GM23338 (cell line): ENCODE results near the gene SEMA5A. TPM values are rescaled to one million over a fixed set of nuclear protein-coding genes. Genes with fewer than 3 reads are reported as not detected.

Source experiments
- ATAC-seq: fragments of 200-7000 bp; cut with Tn5 transposase; 3 replicates; pipeline ENCODE4 v1.9.1; 2020
- DNase-seq: peaks from one replicate; pipeline ENCODE4 v3.0.0-alpha.2; 2015; ENCODE audit warnings: low spot score
- H2AFZ ChIP-seq: fragments of 200-600 bp; sonication (generic); 2 replicates; pipeline ENCODE4 v1.8.0; 2016; ENCODE audit warnings: antibody characterized with exemption, mild to moderate bottlenecking, moderate library complexity
- H3F3A ChIP-seq: fragments of 200-600 bp; sonication (generic); replicated peaks from 2 replicates; pipeline ENCODE4 v1.8.0; 2017; ENCODE audit warnings: antibody characterized with exemption, mixed run types, low read depth
- H3K27ac ChIP-seq: fragments of 200-600 bp; sonication (generic); 2 replicates; pipeline ENCODE4 v1.6.1; 2016; ENCODE audit warnings: low read depth
- H3K27me3 ChIP-seq: fragments of 200-600 bp; sonication (generic); 2 replicates; pipeline ENCODE4 v1.8.0; 2016; ENCODE audit warnings: mild to moderate bottlenecking, mixed run types, moderate library complexity; ENCODE audit not compliant: insufficient read depth
- H3K36me3 ChIP-seq: fragments of 200-600 bp; sonication (generic); 2 replicates; pipeline ENCODE4 v1.8.0; 2016; ENCODE audit warnings: mild to moderate bottlenecking; ENCODE audit not compliant: insufficient read depth
- H3K4me1 ChIP-seq: fragments of 200-600 bp; sonication (generic); 2 replicates; pipeline ENCODE4 v1.8.0; 2016; ENCODE audit warnings: mild to moderate bottlenecking, moderate library complexity; ENCODE audit not compliant: insufficient read depth
- H3K4me2 ChIP-seq: fragments of 200-600 bp; sonication (generic); 2 replicates; pipeline ENCODE4 v1.7.1; 2017; ENCODE audit warnings: mixed run types
- H3K4me3 ChIP-seq: fragments of 200-600 bp; sonication (generic); 2 replicates; pipeline ENCODE4 v1.6.1; 2016; ENCODE audit warnings: mixed run types
- H3K79me2 ChIP-seq: fragments of 200-600 bp; sonication (generic); replicated peaks from 2 replicates; pipeline ENCODE4 v1.8.0; 2017; ENCODE audit warnings: mild to moderate bottlenecking; ENCODE audit not compliant: insufficient read depth
- H3K9me2 ChIP-seq: fragments of 200-600 bp; sonication (generic); 2 replicates; pipeline ENCODE4 v1.8.0; 2017; ENCODE audit not compliant: insufficient read depth
- H4K20me1 ChIP-seq: fragments of 200-600 bp; sonication (generic); replicated peaks from 2 replicates; pipeline ENCODE4 v1.8.0; 2017; ENCODE audit warnings: mild to moderate bottlenecking; ENCODE audit not compliant: insufficient read depth
- H3K27ac Mint-ChIP-seq: 2 replicates; pipeline ENCODE4 v1.8.0; 2020; ENCODE audit warnings: inconsistent platforms, mild to moderate bottlenecking, moderate library complexity, mixed read lengths
- H3K27me3 Mint-ChIP-seq: 3 replicates; pipeline ENCODE4 v1.8.0; 2022; ENCODE audit warnings: low read depth, mild to moderate bottlenecking, moderate library complexity, mixed read lengths, inconsistent platforms; ENCODE audit not compliant: insufficient read depth, poor library complexity
- H3K36me3 Mint-ChIP-seq: 3 replicates; pipeline ENCODE4 v1.8.0; 2021; ENCODE audit warnings: low read depth, mild to moderate bottlenecking, inconsistent platforms, moderate library complexity, mixed read lengths
- H3K4me1 Mint-ChIP-seq: 3 replicates; pipeline ENCODE4 v1.8.0; 2020; ENCODE audit warnings: mild to moderate bottlenecking, inconsistent platforms, mixed read lengths
- H3K4me3 Mint-ChIP-seq: 3 replicates; pipeline ENCODE4 v1.8.0; 2021; ENCODE audit warnings: moderate library complexity, mild to moderate bottlenecking, inconsistent platforms, mixed read lengths
- H3K9me3 Mint-ChIP-seq: 3 replicates; pipeline ENCODE4 v1.8.0; 2020; ENCODE audit warnings: moderate library complexity, mild to moderate bottlenecking, inconsistent platforms, mixed read lengths
- CREB1 ChIP-seq: fragments of 250-450 bp; sonication (Bioruptor Pico); IDR thresholded peaks from 2 replicates; pipeline ENCODE4 v1.5.0; 2020; ENCODE audit warnings: low read depth, mild to moderate bottlenecking, moderate library complexity
- EZH2 ChIP-seq: fragments of 200-600 bp; sonication (generic); IDR thresholded peaks from one replicate; pipeline ENCODE4 v1.8.0; 2017; ENCODE audit warnings: antibody characterized with exemption, mild to moderate bottlenecking, low read depth; ENCODE audit not compliant: unreplicated experiment
- EZH2phosphoT487 ChIP-seq: fragments of 200-600 bp; sonication (generic); IDR thresholded peaks from one replicate; pipeline ENCODE4 v1.8.1; 2018; ENCODE audit warnings: antibody characterized with exemption; ENCODE audit not compliant: unreplicated experiment
- JUNB ChIP-seq: IDR thresholded peaks from one replicate; pipeline ENCODE4 v1.6.1; 2016; ENCODE audit warnings: antibody characterized with exemption; ENCODE audit not compliant: unreplicated experiment
- NANOG ChIP-seq: IDR thresholded peaks from 2 replicates; pipeline ENCODE4 v1.6.1; 2016; ENCODE audit warnings: antibody characterized with exemption, borderline replicate concordance
- POLR2AphosphoS5 ChIP-seq: IDR thresholded peaks from 2 replicates; pipeline ENCODE4 v1.6.1; 2016; ENCODE audit warnings: antibody characterized with exemption, low read depth
- STAT1 ChIP-seq: IDR thresholded peaks from one replicate; pipeline ENCODE4 v1.6.1; 2016; ENCODE audit warnings: antibody characterized with exemption; ENCODE audit not compliant: unreplicated experiment
- ZNF114 ChIP-seq: fragments of 250-450 bp; sonication (Bioruptor Pico); IDR thresholded peaks from 2 replicates; pipeline ENCODE4 v1.5.0; 2020; ENCODE audit warnings: mild to moderate bottlenecking, moderate library complexity
- ZNF331 ChIP-seq: fragments of 250-450 bp; sonication (Bioruptor Pico); IDR thresholded peaks from 2 replicates; pipeline ENCODE4 v1.5.0; 2020; ENCODE audit warnings: low read depth, mild to moderate bottlenecking, moderate library complexity
- polyA plus RNA-seq: library from polyadenylated mRNA; unstranded; fragments of >200 nt; fragmentation: Nextera tagmentation; extraction: Ambion mirVana; gene quantifications from 2 replicates; pipeline ENCODE4 v1.2.1, GENCODE V29; 2016
- total RNA-seq: library from RNA; depleted of rRNA; stranded (reverse); fragments of >200 nt; shearing (Covaris generic); gene quantifications from 2 replicates; pipeline ENCODE4 v1.2.3, GENCODE V29; 2014
- TF ChIP-seq, protein P1 (sequence below): fragments of 250-450 bp; sonication (Bioruptor Pico); IDR thresholded peaks from 2 replicates; pipeline ENCODE4 v1.5.0; 2020; ENCODE audit warnings: mild to moderate bottlenecking, moderate library complexity
- TF ChIP-seq, protein P2 (sequence below): IDR thresholded peaks from one replicate; pipeline ENCODE4 v1.6.1; 2018; ENCODE audit warnings: antibody characterized with exemption; ENCODE audit not compliant: unreplicated experiment
- TF ChIP-seq, protein P3 (sequence below): IDR thresholded peaks from 2 replicates; pipeline ENCODE4 v1.6.1; 2016; ENCODE audit warnings: antibody characterized with exemption
- TF ChIP-seq, protein P4 (sequence below), 2 experiments: fragments of 200-600 bp in 1 of 2; sonication (generic) in 1 of 2; conservative IDR thresholded peaks; 2 replicates each; pipeline versions ENCODE4 v1.5.1 to v1.6.1; 2016 to 2017; ENCODE audit warnings: antibody characterized with exemption in 2 of 2, low read depth in 2 of 2, mild to moderate bottlenecking in 2 of 2, moderate library complexity in 1 of 2

The SEMA5A gene
- total and polyA plus RNA-seq, 2 experiments from 2014 or later: 2.1 to 8.1 TPM

DNA sequence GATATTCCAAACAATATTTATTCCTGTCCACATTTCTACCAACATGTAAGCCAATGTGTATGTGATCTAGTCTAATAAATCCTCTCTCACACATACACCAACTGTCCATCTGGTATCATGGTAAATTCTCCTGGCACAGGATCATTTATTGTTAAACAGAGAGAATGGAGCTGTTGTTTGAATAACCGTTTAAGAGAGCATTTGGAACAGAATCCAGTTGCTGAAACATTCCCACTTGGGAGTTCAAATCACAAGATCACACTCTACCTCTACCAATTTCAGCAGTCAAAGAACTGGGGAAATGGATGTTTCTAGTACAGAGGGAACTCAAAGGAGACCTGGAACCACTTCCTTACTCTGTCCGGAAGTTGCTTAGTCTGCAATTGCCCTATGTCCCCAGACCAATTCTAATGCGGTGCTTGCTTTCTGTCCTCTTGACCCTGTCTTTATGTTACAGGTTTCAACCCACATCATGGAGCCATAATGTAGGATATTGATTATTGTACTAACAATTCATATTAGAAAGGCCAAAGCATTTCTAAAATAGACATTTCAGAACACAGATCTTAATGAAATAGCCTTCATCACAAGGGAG is 488.4 kb downstream of the SEMA5A start:
- H3K27me3 ChIP-seq: no peaks in the 10 kb centered on the region
- no peak overlapping the region for H2AFZ ChIP-seq
- H3K36me3 ChIP-seq: no peaks in the 10 kb centered on the region
- H4K20me1 ChIP-seq: no peaks in the 10 kb centered on the region
- H3K4me3 ChIP-seq: no peak overlapping the region
- no peaks in the 10 kb centered on the region for H3K4me1 ChIP-seq
- no peaks in the 10 kb centered on the region for H3K79me2 ChIP-seq
- H3K4me2 ChIP-seq: no peak overlapping the region
- Mint-ChIP-seq H3K4me1 (no peaks in the 10 kb centered on the region), H3K9me3 (no peaks in the 10 kb centered on the region), H3K4me3 (no peak overlapping the region), H3K36me3 (peaks cover 1% of the 10 kb centered on the region), H3K27me3 (no peaks in the 10 kb centered on the region), H3K27ac (no peak overlapping the region)
- no peaks in the 10 kb centered on the region for H3K9me2 ChIP-seq
- no peak for ATAC-seq
- no peak overlapping the region for H3K27ac ChIP-seq
- no peak for DNase-seq
- H3F3A ChIP-seq: no peaks in the 10 kb centered on the region
- TF ChIP-seq ZNF114: no peak
- no peak for TF ChIP-seq ZNF331 (CRISPR knock-in tag)
- TF ChIP-seq, protein P1, sequence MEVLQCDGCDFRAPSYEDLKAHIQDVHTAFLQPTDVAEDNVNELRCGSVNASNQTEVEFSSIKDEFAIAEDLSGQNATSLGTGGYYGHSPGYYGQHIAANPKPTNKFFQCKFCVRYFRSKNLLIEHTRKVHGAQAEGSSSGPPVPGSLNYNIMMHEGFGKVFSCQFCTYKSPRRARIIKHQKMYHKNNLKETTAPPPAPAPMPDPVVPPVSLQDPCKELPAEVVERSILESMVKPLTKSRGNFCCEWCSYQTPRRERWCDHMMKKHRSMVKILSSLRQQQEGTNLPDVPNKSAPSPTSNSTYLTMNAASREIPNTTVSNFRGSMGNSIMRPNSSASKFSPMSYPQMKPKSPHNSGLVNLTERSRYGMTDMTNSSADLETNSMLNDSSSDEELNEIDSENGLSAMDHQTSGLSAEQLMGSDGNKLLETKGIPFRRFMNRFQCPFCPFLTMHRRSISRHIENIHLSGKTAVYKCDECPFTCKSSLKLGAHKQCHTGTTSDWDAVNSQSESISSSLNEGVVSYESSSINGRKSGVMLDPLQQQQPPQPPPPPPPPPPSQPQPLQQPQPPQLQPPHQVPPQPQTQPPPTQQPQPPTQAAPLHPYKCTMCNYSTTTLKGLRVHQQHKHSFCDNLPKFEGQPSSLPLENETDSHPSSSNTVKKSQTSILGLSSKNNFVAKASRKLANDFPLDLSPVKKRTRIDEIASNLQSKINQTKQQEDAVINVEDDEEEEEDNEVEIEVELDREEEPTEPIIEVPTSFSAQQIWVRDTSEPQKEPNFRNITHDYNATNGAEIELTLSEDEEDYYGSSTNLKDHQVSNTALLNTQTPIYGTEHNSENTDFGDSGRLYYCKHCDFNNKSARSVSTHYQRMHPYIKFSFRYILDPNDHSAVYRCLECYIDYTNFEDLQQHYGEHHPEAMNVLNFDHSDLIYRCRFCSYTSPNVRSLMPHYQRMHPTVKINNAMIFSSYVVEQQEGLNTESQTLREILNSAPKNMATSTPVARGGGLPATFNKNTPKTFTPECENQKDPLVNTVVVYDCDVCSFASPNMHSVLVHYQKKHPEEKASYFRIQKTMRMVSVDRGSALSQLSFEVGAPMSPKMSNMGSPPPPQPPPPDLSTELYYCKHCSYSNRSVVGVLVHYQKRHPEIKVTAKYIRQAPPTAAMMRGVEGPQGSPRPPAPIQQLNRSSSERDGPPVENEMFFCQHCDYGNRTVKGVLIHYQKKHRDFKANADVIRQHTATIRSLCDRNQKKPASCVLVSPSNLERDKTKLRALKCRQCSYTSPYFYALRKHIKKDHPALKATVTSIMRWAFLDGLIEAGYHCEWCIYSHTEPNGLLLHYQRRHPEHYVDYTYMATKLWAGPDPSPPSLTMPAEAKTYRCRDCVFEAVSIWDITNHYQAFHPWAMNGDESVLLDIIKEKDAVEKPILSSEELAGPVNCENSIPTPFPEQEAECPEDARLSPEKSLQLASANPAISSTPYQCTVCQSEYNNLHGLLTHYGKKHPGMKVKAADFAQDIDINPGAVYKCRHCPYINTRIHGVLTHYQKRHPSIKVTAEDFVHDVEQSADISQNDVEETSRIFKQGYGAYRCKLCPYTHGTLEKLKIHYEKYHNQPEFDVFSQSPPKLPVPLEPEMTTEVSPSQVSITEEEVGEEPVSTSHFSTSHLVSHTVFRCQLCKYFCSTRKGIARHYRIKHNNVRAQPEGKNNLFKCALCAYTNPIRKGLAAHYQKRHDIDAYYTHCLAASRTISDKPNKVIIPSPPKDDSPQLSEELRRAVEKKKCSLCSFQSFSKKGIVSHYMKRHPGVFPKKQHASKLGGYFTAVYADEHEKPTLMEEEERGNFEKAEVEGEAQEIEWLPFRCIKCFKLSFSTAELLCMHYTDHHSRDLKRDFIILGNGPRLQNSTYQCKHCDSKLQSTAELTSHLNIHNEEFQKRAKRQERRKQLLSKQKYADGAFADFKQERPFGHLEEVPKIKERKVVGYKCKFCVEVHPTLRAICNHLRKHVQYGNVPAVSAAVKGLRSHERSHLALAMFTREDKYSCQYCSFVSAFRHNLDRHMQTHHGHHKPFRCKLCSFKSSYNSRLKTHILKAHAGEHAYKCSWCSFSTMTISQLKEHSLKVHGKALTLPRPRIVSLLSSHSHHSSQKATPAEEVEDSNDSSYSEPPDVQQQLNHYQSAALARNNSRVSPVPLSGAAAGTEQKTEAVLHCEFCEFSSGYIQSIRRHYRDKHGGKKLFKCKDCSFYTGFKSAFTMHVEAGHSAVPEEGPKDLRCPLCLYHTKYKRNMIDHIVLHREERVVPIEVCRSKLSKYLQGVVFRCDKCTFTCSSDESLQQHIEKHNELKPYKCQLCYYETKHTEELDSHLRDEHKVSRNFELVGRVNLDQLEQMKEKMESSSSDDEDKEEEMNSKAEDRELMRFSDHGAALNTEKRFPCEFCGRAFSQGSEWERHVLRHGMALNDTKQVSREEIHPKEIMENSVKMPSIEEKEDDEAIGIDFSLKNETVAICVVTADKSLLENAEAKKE: no peak
- no peak for TF ChIP-seq EZH2phosphoT487
- TF ChIP-seq POLR2AphosphoS5: no peak
- TF ChIP-seq STAT1: no peak
- TF ChIP-seq, protein P2, sequence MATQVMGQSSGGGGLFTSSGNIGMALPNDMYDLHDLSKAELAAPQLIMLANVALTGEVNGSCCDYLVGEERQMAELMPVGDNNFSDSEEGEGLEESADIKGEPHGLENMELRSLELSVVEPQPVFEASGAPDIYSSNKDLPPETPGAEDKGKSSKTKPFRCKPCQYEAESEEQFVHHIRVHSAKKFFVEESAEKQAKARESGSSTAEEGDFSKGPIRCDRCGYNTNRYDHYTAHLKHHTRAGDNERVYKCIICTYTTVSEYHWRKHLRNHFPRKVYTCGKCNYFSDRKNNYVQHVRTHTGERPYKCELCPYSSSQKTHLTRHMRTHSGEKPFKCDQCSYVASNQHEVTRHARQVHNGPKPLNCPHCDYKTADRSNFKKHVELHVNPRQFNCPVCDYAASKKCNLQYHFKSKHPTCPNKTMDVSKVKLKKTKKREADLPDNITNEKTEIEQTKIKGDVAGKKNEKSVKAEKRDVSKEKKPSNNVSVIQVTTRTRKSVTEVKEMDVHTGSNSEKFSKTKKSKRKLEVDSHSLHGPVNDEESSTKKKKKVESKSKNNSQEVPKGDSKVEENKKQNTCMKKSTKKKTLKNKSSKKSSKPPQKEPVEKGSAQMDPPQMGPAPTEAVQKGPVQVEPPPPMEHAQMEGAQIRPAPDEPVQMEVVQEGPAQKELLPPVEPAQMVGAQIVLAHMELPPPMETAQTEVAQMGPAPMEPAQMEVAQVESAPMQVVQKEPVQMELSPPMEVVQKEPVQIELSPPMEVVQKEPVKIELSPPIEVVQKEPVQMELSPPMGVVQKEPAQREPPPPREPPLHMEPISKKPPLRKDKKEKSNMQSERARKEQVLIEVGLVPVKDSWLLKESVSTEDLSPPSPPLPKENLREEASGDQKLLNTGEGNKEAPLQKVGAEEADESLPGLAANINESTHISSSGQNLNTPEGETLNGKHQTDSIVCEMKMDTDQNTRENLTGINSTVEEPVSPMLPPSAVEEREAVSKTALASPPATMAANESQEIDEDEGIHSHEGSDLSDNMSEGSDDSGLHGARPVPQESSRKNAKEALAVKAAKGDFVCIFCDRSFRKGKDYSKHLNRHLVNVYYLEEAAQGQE: no peak
- TF ChIP-seq NANOG: no peak
- TF ChIP-seq, protein P3, sequence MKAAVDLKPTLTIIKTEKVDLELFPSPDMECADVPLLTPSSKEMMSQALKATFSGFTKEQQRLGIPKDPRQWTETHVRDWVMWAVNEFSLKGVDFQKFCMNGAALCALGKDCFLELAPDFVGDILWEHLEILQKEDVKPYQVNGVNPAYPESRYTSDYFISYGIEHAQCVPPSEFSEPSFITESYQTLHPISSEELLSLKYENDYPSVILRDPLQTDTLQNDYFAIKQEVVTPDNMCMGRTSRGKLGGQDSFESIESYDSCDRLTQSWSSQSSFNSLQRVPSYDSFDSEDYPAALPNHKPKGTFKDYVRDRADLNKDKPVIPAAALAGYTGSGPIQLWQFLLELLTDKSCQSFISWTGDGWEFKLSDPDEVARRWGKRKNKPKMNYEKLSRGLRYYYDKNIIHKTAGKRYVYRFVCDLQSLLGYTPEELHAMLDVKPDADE: no peak
- no peak for TF ChIP-seq JUNB
- no peak for TF ChIP-seq CREB1 (CRISPR knock-in tag)
- no peak for TF ChIP-seq EZH2
- TF ChIP-seq, protein P4, sequence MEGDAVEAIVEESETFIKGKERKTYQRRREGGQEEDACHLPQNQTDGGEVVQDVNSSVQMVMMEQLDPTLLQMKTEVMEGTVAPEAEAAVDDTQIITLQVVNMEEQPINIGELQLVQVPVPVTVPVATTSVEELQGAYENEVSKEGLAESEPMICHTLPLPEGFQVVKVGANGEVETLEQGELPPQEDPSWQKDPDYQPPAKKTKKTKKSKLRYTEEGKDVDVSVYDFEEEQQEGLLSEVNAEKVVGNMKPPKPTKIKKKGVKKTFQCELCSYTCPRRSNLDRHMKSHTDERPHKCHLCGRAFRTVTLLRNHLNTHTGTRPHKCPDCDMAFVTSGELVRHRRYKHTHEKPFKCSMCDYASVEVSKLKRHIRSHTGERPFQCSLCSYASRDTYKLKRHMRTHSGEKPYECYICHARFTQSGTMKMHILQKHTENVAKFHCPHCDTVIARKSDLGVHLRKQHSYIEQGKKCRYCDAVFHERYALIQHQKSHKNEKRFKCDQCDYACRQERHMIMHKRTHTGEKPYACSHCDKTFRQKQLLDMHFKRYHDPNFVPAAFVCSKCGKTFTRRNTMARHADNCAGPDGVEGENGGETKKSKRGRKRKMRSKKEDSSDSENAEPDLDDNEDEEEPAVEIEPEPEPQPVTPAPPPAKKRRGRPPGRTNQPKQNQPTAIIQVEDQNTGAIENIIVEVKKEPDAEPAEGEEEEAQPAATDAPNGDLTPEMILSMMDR (conservative IDR thresholded peaks at IDR 0.05; ENCODE audit: low read depth in 2 of 2): no peak
